ENCODE measurements around the gene U2SURP.

U2SURP gene

DNA sequence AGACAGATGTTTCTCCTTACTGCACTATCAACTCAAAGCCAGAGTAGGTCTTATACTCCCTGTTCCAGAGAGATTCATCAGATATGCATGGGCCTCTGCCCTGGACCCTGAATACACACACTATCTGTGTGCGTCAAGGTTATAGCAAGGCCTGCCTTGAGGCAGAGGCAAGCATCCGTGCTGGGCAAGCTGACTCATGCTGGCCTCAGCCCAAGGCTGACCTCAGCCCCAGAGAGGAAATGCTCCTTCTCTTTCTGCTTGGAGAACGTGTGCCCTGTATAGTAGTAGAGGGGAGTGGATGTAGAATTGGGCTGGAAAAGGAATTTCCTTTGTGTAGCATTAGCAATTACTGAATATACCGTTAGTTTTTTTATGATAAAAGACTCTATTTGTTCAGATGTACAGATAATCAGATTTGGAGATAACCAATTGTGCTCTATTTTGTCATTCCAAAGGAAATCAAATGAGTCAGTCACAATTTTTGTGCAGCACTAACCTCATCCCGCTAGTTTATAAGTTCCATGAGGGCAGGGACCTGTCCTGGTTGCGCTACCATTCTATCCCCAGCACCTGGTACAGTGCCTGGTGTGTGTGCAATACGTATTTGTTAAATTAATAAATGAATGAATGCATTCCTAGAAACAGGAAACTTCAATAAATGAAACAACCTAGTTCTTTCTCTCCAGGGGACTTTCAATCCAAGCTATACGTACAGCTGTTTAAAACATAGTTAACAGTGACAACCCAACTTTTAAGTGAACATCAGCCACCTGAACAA lies 24.6 kb upstream of the U2SURP start:
- no peaks in the 10 kb centered on the region for H3K9me2 ChIP-seq (replicated peaks; ENCODE audit: insufficient read depth, low read length)
- no peaks in the 10 kb centered on the region for H3K79me2 ChIP-seq (ENCODE audit: insufficient read depth, low read length)
- H3K4me2 ChIP-seq (ENCODE audit: low read depth, low read length, poor library complexity, severe bottlenecking) = no peak overlapping the region
- no peak overlapping the region for H3K27ac ChIP-seq (ENCODE audit: low read depth, low read length)
- H3K4me3 ChIP-seq (ENCODE audit: insufficient read depth, low read length, poor library complexity, severe bottlenecking) = no peak overlapping the region
- H3K36me3 ChIP-seq (ENCODE audit: low read length) = no peaks in the 10 kb centered on the region
- H3K27me3 ChIP-seq (ENCODE audit: low read length) = no peaks in the 10 kb centered on the region
- no peaks in the 10 kb centered on the region for H3F3A ChIP-seq (ENCODE audit: insufficient read depth)
- H3K9me3 ChIP-seq (ENCODE audit: insufficient read depth, low read length) = no peaks in the 10 kb centered on the region
- TF ChIP-seq EZH2phosphoT487 (conservative IDR thresholded peaks at IDR 0.05; ENCODE audit: low read length) = no peak
- TF ChIP-seq CTCF (IDR thresholded peaks at IDR 0.05; ENCODE audit: insufficient read depth, low read length, poor library complexity, severe bottlenecking) = no peak
- H2AFZ ChIP-seq (ENCODE audit: low read depth, low read length, severe bottlenecking) = no peak overlapping the region
- H3K9ac ChIP-seq (ENCODE audit: low read length) = no peak overlapping the region
- H4K20me1 ChIP-seq (ENCODE audit: low read depth, low read length) = no peaks in the 10 kb centered on the region

GRCh38 chr3:142977399-142977728 lies 24.0 kb upstream of the U2SURP start:
- Histone ChIP-seq H3K9ac (ENCODE audit: low read length) (no peak overlapping the region), H3K9me3 (ENCODE audit: insufficient read depth, low read length) (no peaks in the 10 kb centered on the region), H3K36me3 (ENCODE audit: low read length) (no peaks in the 10 kb centered on the region), H2AFZ (ENCODE audit: low read depth, low read length, severe bottlenecking) (no peak overlapping the region), H3K27ac (ENCODE audit: low read depth, low read length) (no peak overlapping the region), H3K79me2 (ENCODE audit: insufficient read depth, low read length) (no peaks in the 10 kb centered on the region), H3F3A (ENCODE audit: insufficient read depth) (no peaks in the 10 kb centered on the region), H3K4me2 (ENCODE audit: low read depth, low read length, poor library complexity, severe bottlenecking) (no peak overlapping the region), H3K27me3 (ENCODE audit: low read length) (no peaks in the 10 kb centered on the region), H4K20me1 (ENCODE audit: low read depth, low read length) (no peaks in the 10 kb centered on the region), H3K4me3 (ENCODE audit: insufficient read depth, low read length, poor library complexity, severe bottlenecking) (no peak overlapping the region), H3K9me2 (replicated peaks; ENCODE audit: insufficient read depth, low read length) (no peaks in the 10 kb centered on the region)
- TF ChIP-seq CTCF (IDR thresholded peaks at IDR 0.05; ENCODE audit: insufficient read depth, low read length, poor library complexity, severe bottlenecking) (no peak), EZH2phosphoT487 (conservative IDR thresholded peaks at IDR 0.05; ENCODE audit: low read length) (no peak)

- no peak overlapping the region for H3K27ac ChIP-seq (ENCODE audit: low read depth, low read length)
- H3F3A ChIP-seq (ENCODE audit: insufficient read depth) = no peaks in the 10 kb centered on the region
- H3K9ac ChIP-seq (ENCODE audit: low read length) = no peak overlapping the region
- H3K36me3 ChIP-seq (ENCODE audit: low read length) = no peaks in the 10 kb centered on the region
- no peaks in the 10 kb centered on the region for H4K20me1 ChIP-seq (ENCODE audit: low read depth, low read length)
- H3K9me2 ChIP-seq (replicated peaks; ENCODE audit: insufficient read depth, low read length) = no peaks in the 10 kb centered on the region
- H2AFZ ChIP-seq (ENCODE audit: low read depth, low read length, severe bottlenecking) = no peak overlapping the region
- TF ChIP-seq CTCF (IDR thresholded peaks at IDR 0.05; ENCODE audit: insufficient read depth, low read length, poor library complexity, severe bottlenecking) (no peak), EZH2phosphoT487 (conservative IDR thresholded peaks at IDR 0.05; ENCODE audit: low read length) (no peak)
- no peaks in the 10 kb centered on the region for H3K79me2 ChIP-seq (ENCODE audit: insufficient read depth, low read length)
- H3K9me3 ChIP-seq (ENCODE audit: insufficient read depth, low read length) = no peaks in the 10 kb centered on the region
- no peak overlapping the region for H3K4me3 ChIP-seq (ENCODE audit: insufficient read depth, low read length, poor library complexity, severe bottlenecking)
- H3K4me2 ChIP-seq (ENCODE audit: low read depth, low read length, poor library complexity, severe bottlenecking) = no peak overlapping the region
- no peaks in the 10 kb centered on the region for H3K27me3 ChIP-seq (ENCODE audit: low read length)
Observed at GRCh38 chr3:142981108-142981507, 20.3 kb upstream of the U2SURP start.

Measured in SU-DHL-6 (cell line).